AG09309 (cell line): ENCODE results near the gene GRIK1.

Experiments
- DNase-seq: peaks from one replicate; pipeline ENCODE4 v3.0.0-alpha.2; 2010; ENCODE audit warnings: low read depth
- H3K4me3 ChIP-seq: 2 replicates; pipeline ENCODE4 v1.5.1; 2011; ENCODE audit warnings: mild to moderate bottlenecking, low read depth, low read length, moderate library complexity; ENCODE audit not compliant: control insufficient read depth
- TF ChIP-seq, protein P1 (sequence below): IDR thresholded peaks from 2 replicates; pipeline ENCODE4 v1.5.1; 2011; ENCODE audit warnings: mild to moderate bottlenecking, low read depth, low read length, inconsistent platforms; ENCODE audit not compliant: insufficient read depth, control insufficient read depth; ENCODE audit errors: missing control alignments

The GRIK1 gene

DNA sequence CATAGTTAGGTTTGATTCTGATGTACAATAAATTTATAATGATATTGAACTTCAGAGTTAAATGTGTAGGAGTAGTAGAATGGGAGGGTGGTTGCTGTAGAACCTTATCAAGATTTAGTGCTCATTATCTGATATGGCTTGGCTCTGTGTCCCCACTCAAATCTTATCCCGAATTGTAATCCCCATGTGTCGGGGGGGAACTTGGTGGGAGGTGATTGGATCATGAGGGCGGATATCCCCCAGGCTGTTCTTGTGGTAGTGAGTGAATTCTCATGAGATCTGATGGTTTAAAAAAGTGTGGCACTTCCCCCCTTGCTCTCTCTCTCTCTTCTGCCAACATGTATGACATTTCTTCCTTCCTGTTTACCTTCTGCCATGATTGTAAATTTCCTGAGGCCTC is 265.5 kb downstream of the GRIK1 start:
- H3K4me3 ChIP-seq: no peak overlapping the region
- TF ChIP-seq, protein P1, sequence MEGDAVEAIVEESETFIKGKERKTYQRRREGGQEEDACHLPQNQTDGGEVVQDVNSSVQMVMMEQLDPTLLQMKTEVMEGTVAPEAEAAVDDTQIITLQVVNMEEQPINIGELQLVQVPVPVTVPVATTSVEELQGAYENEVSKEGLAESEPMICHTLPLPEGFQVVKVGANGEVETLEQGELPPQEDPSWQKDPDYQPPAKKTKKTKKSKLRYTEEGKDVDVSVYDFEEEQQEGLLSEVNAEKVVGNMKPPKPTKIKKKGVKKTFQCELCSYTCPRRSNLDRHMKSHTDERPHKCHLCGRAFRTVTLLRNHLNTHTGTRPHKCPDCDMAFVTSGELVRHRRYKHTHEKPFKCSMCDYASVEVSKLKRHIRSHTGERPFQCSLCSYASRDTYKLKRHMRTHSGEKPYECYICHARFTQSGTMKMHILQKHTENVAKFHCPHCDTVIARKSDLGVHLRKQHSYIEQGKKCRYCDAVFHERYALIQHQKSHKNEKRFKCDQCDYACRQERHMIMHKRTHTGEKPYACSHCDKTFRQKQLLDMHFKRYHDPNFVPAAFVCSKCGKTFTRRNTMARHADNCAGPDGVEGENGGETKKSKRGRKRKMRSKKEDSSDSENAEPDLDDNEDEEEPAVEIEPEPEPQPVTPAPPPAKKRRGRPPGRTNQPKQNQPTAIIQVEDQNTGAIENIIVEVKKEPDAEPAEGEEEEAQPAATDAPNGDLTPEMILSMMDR: no peak
- DNase-seq: no peak

GRCh38 chr21:29673096-29673610 is 266.6 kb downstream of the GRIK1 start:
- TF ChIP-seq, protein P1: no peak
- DNase-seq: no peak
- H3K4me3 ChIP-seq: no peak overlapping the region

- DNase-seq: no peak
- TF ChIP-seq, protein P1: no peak
- H3K4me3 ChIP-seq: no peak overlapping the region
These were observed 268.1 kb downstream of the GRIK1 start for GRCh38 chr21:29671728-29672127.

DNA sequence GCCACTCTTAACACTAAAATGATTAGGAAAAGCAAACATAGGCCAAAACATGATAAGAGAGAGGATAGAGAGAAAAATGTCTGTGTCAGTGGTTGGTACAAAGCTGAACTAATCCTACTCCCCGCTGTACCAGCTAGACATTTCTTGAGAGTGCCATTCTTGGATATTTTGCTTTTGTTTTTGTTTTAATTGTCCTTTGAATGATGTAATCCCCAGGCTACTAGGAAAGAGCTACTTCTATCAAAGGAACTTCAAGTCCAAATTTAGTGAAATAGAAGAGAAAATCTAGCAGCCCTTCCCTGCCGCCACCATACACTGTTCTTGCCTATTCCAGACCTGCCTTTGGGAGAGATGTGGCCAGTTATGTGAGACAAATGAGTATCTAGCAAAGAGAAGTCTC is 269.6 kb downstream of the GRIK1 start:
- TF ChIP-seq, protein P1: no peak
- DNase-seq: no peak
- H3K4me3 ChIP-seq: no peak overlapping the region

DNA sequence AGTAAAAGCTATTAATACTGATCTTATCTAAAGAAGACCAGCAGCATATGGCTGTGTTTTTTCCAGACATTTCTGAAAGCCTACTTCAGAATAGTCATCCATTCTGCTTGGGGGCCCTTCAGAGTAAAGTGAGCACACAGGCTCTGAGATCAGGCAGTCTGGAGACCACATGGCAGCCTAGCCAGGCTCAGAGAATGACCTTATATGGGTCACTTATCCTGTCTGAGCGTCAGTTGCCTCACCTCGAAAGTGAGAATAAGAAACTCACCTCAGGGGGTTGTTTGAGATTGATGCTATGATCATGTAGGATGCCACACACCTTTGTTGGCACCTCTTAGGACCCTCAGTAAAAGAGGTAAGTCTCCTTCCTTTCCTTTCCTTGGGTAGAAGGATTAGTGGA is 270.4 kb downstream of the GRIK1 start:
- DNase-seq: no peak
- TF ChIP-seq, protein P1: no peak

DNA sequence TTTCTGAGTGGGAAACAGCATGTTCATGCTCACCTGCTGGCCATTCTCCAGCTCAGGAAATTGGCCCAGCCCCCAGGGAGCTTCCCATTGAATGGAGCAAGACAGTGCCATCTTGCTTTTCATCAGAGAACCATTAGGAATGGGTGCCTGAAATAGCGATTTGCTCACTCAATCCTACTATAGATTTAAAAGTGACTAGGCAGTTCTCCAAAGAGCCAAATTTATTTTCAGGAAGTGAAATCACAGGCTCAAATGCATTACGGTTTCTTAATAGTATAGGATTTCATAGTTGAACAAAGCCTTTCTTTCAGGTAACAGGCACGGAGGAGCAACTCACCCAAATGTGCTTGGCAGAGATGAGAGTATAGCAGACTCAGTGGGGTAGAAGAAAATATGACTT is 272.1 kb downstream of the GRIK1 start:
- TF ChIP-seq, protein P1: no peak
- no peak overlapping the region for H3K4me3 ChIP-seq
- DNase-seq: no peak

More for the DNA sequence above, 270.4 kb downstream of the GRIK1 start:
- H3K4me3 ChIP-seq: no peak overlapping the region

DNA sequence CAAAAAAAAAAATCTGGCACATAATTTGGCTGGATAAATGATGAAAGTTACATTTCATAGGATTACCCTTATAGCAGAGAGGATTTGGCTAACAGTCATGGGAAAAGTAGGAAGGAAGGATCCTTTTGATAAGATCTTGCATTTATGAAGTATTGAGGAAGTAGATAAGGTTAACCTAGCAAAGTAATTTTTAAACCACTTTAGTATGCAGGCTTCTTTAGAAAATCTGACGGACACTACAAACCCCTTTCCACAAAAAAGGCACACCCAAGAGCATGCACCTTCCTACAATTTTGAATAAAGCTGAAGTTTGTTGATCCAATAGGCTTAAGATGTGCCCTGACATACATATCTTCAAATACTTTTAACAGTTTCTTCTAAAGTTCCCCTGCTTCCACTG is 275.2 kb downstream of the GRIK1 start:
- no peak overlapping the region for H3K4me3 ChIP-seq
- TF ChIP-seq, protein P1: no peak
- DNase-seq: no peak
